GM18858 (cell line): ENCODE results near the gene PAX7.
"Not testable (repeated sequence)": the region's sequence is repeated elsewhere in the genome, so short reads cannot be mapped to it uniquely, and the experiment has no call there.

ENCODE experiments used
- ATAC-seq: cut with Tn5 transposase; IDR thresholded peaks from one replicate; pipeline ENCODE4 v1.9.1; 2021; ENCODE audit not compliant: unreplicated experiment

PAX7 gene

DNA sequence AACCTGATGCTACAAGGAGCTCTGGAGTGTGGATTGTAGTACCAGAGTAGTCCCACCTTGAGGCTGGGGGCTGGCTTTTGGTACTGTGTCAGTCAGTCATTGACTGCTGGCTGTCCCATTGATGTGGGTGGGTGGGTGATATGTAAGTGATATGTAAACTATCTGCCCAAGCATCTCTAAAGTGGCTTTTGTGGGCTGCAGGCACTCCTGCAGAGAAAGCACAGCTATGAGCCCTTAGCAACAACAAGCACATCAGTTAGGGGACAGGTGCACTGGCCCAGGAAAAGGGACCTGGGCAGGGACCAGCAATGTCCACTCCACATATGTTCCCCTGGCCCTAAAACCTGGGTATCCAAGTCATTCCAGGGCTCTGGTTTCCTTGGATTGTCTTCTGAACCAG, 118.9 kb downstream of the PAX7 start:
- no peak for ATAC-seq

- no peak for ATAC-seq
Observed at GRCh38 chr1:18750600-18750999, 120.0 kb downstream of the PAX7 start.

GRCh38 chr1:18751425-18751824, 120.8 kb downstream of the PAX7 start:
- no peak for ATAC-seq

DNA sequence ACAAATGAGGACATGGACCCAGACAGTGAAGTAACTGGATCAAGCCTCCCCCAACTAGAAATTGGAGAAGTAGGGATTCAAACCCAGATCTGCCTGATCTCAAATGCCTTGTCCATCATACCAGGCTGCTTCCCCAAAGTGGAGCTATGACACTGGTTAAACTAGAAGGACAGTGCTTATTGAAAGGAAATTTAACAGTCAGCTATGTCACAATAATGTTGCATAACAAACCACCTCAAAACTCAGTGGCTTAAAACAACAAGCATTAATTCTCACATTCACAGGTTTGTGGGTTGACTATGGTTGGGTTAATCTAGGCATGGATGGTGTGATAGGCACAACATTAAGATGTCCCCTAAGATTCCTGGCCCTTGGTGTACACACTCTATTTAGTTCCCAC, 121.8 kb downstream of the PAX7 start:
- ATAC-seq: no peak

DNA sequence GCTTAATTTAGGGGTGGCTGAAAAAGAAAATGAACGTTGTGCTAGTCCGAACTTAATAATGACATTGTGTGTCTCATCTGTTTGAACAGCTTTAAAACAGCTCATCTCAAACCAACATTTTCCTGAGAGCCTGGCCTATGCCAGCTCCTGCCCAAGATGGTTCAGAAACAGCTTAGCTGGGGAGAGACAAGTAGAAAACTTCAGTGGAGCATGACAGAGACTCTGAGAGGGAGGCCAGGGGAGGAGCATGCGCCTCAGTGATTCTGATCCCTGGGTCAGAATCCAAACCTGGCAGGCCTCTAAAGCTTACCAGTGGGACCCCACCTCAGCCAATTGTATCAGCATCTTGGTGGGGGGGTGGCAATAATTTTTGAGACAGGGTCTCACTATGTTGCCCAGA, 129.5 kb downstream of the PAX7 start:
- ATAC-seq: no peak

- no peak for ATAC-seq
Observed at GRCh38 chr1:18761948-18762840, 131.5 kb downstream of the PAX7 start.

- no peak for ATAC-seq
Observed at GRCh38 chr1:18764362-18764761, 133.7 kb downstream of the PAX7 start.

GRCh38 chr1:18765725-18766124, 135.1 kb downstream of the PAX7 start:
- ATAC-seq: no peak

DNA sequence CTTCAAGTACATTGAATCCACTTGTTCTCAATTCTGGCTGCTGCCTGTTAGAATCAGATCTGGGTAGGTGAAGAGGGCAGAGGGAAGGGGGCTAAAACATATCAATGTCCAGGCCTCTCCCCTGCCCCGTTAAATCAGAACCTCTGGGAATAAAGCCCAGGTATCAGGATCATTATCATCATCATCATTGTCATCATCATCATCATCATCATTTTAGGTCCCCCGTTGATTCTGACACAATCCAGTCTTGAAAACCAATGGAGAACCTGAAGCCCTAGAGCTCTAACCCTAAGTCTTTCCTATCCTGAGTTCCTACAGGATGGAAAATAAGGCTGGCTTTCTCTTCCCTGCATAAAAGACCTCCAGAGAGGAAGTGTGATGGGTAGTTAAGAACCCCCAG, 135.7 kb downstream of the PAX7 start:
- ATAC-seq: no peak

DNA sequence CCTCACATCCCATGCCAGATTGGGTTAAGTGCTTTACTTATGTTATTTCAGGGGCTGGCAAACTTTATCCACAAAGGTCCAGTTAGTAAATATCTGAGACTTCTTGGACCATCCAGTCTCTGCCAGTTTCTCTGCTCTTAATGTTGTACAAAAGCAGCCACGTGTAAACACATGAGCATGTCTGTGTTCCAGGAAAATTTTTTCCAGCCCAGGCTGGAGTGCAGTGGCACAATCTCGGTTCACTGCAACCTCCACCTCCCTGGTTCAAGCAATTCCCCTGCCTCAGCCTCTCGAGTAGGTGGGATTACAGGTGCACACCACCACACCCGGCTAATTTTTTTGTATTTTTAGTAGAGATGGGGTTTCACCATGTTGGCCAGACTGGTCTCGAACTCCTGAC, 136.9 kb downstream of the PAX7 start:
- ATAC-seq: not testable (repeated sequence)

GRCh38 chr1:18768086-18768485, 137.4 kb downstream of the PAX7 start:
- no peak for ATAC-seq

GRCh38 chr1:18769140-18769539, 138.5 kb downstream of the PAX7 start:
- no peak for ATAC-seq

GRCh38 chr1:18770799-18771198, 140.2 kb downstream of the PAX7 start:
- no peak for ATAC-seq

DNA sequence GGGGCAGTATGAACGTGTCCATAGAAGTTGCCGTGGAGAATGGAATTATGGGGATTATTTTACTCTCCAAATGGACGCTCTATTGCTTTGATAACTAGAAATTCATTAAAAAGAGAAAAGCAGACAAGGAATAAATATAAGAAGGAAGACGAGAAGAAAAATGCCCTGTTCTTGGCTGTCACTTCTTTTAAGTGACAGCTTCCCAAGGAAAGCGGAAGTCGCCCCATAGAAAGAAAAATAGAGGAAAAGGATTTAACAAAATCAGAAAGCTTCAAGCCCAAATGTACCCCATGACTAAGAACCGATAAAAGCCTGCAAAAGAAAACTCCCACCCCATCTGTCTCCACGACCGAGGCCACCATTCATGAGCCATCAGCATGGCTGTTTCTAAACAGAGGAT, 143.1 kb downstream of the PAX7 start:
- ATAC-seq: no peak

DNA sequence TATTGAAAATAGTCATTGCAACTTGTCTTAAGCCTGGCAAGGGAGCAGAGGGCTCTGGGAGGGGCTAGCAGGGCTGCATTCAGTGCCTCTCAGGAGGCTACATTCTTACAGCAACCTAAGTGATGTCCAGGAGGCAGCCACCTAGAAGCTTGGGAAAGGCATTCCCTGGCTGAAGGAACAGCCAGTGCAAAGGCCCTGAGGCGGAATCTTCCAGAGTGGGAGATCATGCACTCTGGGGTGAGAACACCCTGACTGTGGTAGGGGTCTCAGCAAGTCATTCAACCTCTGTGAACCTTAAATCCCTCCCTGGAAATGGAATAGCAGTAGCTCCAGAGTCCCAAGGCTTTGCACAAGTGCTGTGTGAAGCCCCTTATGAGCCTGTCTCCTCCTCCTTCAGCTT, 144.7 kb downstream of the PAX7 start:
- ATAC-seq: no peak

DNA sequence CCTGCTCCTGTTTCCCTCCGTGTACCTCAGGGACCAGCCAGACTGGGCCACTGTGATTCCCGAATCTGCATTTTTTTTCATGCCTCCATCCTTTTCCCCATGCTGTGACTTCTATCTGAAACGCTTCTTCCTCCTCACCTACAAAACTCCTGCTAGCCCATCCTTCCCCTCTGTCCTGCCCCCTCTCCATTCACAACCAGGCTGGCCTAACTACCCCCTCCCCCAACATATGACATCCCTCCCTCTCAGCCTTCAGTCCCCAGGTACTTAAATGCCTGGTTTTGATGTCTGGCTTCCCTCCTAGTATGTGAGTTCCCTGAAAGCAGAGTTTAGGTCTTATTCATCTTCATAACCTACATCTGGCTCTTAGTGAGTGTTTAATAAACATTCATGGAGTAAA, 146.1 kb downstream of the PAX7 start:
- no peak for ATAC-seq

GRCh38 chr1:18778437-18778836, 147.8 kb downstream of the PAX7 start:
- ATAC-seq: no peak

DNA sequence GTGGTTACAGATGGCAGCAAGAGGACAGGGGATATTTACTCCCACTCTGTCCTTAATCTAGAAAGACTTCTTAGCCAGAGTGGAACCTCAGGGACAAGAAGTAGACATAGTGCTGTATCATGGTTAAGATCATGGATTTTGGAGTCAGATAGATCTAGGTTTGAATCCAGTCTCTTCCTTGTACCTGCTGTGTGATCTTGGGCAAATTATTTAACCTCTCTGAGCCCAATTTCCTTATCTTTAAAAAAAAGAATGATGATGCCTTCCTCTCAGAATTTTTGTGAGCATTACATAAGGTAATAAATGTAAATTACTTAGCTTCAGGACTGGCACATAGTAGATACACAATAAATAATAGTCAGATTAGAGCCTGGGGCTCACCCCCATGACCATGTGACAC, 150.4 kb downstream of the PAX7 start:
- no peak for ATAC-seq

GRCh38 chr1:18783705-18784481, 153.2 kb downstream of the PAX7 start:
- no peak for ATAC-seq

GRCh38 chr1:18784482-18784831, 153.8 kb downstream of the PAX7 start:
- no peak for ATAC-seq

DNA sequence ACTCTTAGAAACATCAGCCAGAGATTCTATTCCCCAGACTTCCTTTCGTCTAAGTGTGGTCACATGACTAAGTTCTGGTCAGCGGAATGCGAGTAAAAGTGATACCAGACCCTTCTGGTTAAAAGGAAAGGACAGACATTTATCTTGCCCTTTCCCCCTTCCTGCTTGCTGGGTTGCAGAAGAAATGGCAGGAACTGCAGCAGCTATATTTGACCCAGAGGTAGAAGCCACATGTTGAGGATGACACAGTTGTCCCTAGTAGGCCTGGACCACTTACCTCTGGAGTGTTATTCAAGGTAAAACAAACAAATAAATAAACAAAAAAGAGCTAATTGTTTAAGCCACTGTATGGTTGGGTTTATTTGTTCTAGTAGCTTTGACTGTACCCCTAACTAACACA, 155.5 kb downstream of the PAX7 start:
- no peak for ATAC-seq

- no peak for ATAC-seq
Observed at GRCh38 chr1:18787825-18788385, 157.3 kb downstream of the PAX7 start.
